BE2C (cell line): Measurements from ENCODE around the gene COL15A1.

Experiments used
- DNase-seq: peaks from one replicate; pipeline ENCODE4 v3.0.0-alpha.2; 2020
- H3K27me3 ChIP-seq: fragments of 250-450 bp; sonication (Bioruptor Pico); 2 replicates; pipeline ENCODE4 v1.5.1; 2020; ENCODE audit warnings: mild to moderate bottlenecking
- H3K36me3 ChIP-seq: fragments of 250-450 bp; sonication (Bioruptor Pico); 2 replicates; pipeline ENCODE4 v1.5.1; 2020; ENCODE audit warnings: mild to moderate bottlenecking
- H3K4me1 ChIP-seq: fragments of 250-450 bp; sonication (Bioruptor Pico); 2 replicates; pipeline ENCODE4 v1.5.1; 2020
- H3K4me3 ChIP-seq: 2 replicates; pipeline ENCODE4 v1.5.1; 2011; ENCODE audit warnings: low read depth, low read length
- H3K9me3 ChIP-seq: fragments of 250-450 bp; sonication (Bioruptor Pico); 2 replicates; pipeline ENCODE4 v1.5.1; 2020
- CTCF ChIP-seq: IDR thresholded peaks from 2 replicates; pipeline ENCODE4 v1.5.1; 2012; ENCODE audit warnings: mild to moderate bottlenecking, low read depth, low read length

COL15A1 gene

DNA sequence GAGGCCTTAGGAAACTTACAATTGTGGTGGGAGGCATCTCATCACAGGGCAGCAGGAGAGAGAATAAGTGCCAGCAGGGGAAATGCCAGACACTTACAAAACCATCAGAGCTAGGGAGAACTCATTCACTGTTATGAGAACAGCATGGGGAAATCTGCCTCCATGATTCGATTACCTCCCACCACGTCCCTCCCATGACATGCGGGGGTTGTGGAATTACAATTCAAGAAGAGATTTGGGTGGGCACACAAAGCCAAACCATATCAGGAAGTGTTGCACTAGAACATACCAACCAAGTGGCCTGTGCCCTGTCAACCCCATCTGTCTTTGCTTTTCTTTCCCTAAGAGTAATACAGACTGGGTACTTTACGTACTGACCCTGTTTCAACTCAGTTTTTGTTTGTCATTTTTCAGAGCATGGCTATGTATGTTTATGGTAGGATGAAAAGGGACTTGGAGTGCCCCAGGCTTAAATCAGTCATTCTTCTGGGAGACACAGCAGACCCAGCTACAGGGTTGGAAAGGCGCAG is 102.9 kb downstream of the COL15A1 start:
- Histone ChIP-seq H3K27me3 (no peaks in the 10 kb centered on the region), H3K4me3 (no peak overlapping the region), H3K4me1 (no peaks in the 10 kb centered on the region), H3K36me3 (no peaks in the 10 kb centered on the region), H3K9me3 (no peaks in the 10 kb centered on the region)
- TF ChIP-seq CTCF: no peak
- DNase-seq: no peak

- H3K27me3 ChIP-seq: no peaks in the 10 kb centered on the region
- TF ChIP-seq CTCF: no peak
- no peak for DNase-seq
- no peaks in the 10 kb centered on the region for H3K36me3 ChIP-seq
- H3K9me3 ChIP-seq: no peaks in the 10 kb centered on the region
- H3K4me3 ChIP-seq: no peak overlapping the region
- no peaks in the 10 kb centered on the region for H3K4me1 ChIP-seq
Observed at GRCh38 chr9:99049228-99049627, 105.5 kb downstream of the COL15A1 start.

GRCh38 chr9:99049641-99050040 is 105.9 kb downstream of the COL15A1 start:
- Histone ChIP-seq H3K9me3 (no peaks in the 10 kb centered on the region), H3K4me3 (no peak overlapping the region), H3K27me3 (no peaks in the 10 kb centered on the region), H3K36me3 (no peaks in the 10 kb centered on the region), H3K4me1 (no peaks in the 10 kb centered on the region)
- no peak for DNase-seq
- no peak for TF ChIP-seq CTCF

DNA sequence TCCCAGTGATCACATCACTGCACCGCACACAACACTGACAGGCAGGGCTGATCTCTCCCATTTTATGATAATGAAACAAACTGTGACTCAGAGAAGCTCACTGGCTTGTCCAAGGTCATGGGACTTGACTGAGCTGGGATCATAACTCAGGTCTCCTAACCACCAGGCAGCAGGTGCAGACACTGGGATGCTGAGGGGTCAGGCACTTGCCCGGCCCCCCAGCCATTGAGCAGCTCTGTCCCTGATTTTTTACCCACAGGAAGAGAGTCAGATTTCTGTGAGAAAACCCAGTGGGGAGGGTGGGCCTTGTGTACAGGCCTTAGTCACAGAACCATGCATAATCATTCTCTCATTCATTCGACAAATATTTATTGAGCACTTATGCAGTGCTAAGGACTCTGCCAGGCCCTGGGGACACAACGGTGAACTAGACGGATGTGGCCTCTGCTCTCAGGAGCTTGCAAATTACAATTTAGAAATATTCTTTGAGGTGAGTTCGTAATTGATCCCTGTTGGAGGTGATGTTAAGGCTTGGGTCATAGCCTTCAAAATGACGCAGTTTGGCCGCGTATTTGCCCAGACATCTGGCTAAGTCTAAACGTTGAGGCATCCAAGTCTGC is 106.7 kb downstream of the COL15A1 start:
- TF ChIP-seq CTCF: no peak
- no peak overlapping the region for H3K4me3 ChIP-seq
- no peaks in the 10 kb centered on the region for H3K27me3 ChIP-seq
- no peaks in the 10 kb centered on the region for H3K9me3 ChIP-seq
- no peak for DNase-seq
- H3K4me1 ChIP-seq: no peaks in the 10 kb centered on the region
- no peaks in the 10 kb centered on the region for H3K36me3 ChIP-seq

DNA sequence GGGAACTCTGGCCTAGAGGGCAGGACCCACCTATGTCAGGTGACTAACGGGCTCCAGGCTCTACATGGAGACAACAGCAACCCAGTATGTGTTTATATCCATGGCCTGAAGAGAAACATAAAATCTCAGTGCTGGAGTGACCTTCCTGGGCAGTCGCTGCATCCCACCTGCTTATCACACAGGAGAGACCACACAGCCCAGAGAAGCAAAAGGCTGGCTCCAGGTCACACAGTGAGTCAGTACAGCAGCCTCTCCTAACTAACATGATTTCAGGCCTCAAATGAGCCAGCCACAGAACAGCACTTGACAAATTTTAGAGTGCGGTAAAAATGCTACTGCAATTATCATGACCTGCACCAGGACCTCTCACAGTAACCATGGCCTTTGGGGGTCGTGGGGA is 107.2 kb downstream of the COL15A1 start:
- no peaks in the 10 kb centered on the region for H3K9me3 ChIP-seq
- DNase-seq: no peak
- no peak for TF ChIP-seq CTCF
- H3K36me3 ChIP-seq: no peaks in the 10 kb centered on the region
- no peak overlapping the region for H3K4me3 ChIP-seq
- no peaks in the 10 kb centered on the region for H3K4me1 ChIP-seq
- no peaks in the 10 kb centered on the region for H3K27me3 ChIP-seq

GRCh38 chr9:99051406-99051805 is 107.7 kb downstream of the COL15A1 start:
- H3K4me1 ChIP-seq: no peaks in the 10 kb centered on the region
- H3K27me3 ChIP-seq: no peaks in the 10 kb centered on the region
- no peak for DNase-seq
- no peaks in the 10 kb centered on the region for H3K9me3 ChIP-seq
- no peaks in the 10 kb centered on the region for H3K36me3 ChIP-seq
- no peak overlapping the region for H3K4me3 ChIP-seq
- no peak for TF ChIP-seq CTCF
